Measurements from ENCODE around the gene APLP1.
"Not testable (repeated sequence)": the region's sequence is repeated elsewhere in the genome, so short reads cannot be mapped to it uniquely, and the experiment has no call there.

Gene APLP1

GRCh38 chr19:35852029-35852780 lies 16.2 kb upstream of the APLP1 start, which contains the start of gene NPHS1:
Gene NPHS1, minus strand, starts transcription at chr19:35852504. Its CDS starts 667 bp downstream, at chr19:35851837.
- no peak for DNase-seq (ENCODE audit: low read depth in 2 of 2)

GRCh38 chr19:35853038-35853756 lies 15.2 kb upstream of the APLP1 start:
- no peak for DNase-seq (ENCODE audit: low read depth in 2 of 2)

- DNase-seq (ENCODE audit: low read depth in 2 of 2), result no peak
These were observed 11.7 kb upstream of the APLP1 start, which contains the start of gene KIRREL2 for GRCh38 chr19:35856546-35857149. Gene KIRREL2, plus strand, starts transcription at chr19:35856911. Its CDS starts 209 bp downstream, at chr19:35857120.

GRCh38 chr19:35858311-35858710 lies 10.1 kb upstream of the APLP1 start:
- no peak for DNase-seq (ENCODE audit: low read depth in 2 of 2)

GRCh38 chr19:35859414-35859813 lies 9.0 kb upstream of the APLP1 start:
- no peak for DNase-seq (ENCODE audit: low read depth in 2 of 2)

- DNase-seq (ENCODE audit: low read depth in 2 of 2), result no peak
These were observed 7.9 kb upstream of the APLP1 start for GRCh38 chr19:35860436-35860817.

- no peak for DNase-seq (ENCODE audit: low read depth in 2 of 2)
These were observed 7.3 kb upstream of the APLP1 start for GRCh38 chr19:35860818-35861639.

- DNase-seq (ENCODE audit: low read depth in 2 of 2), result no peak
These were observed 6.7 kb upstream of the APLP1 start for GRCh38 chr19:35861640-35862160.

- DNase-seq (ENCODE audit: low read depth in 2 of 2), result no peak
These were observed 5.8 kb upstream of the APLP1 start for GRCh38 chr19:35862528-35862927.

- DNase-seq (ENCODE audit: low read depth in 2 of 2), result no peak
These were observed 5.4 kb upstream of the APLP1 start for GRCh38 chr19:35863018-35863417.

GRCh38 chr19:35868823-35869326 lies 501 bp downstream of the APLP1 start:
- DNase-seq (ENCODE audit: low read depth in 2 of 2), result no peak

GRCh38 chr19:35869327-35870123 lies 1.2 kb downstream of the APLP1 start:
- peak; percentile 54 to 58 for DNase-seq (ENCODE audit: low read depth in 2 of 2)

- DNase-seq (ENCODE audit: low read depth in 2 of 2), result not testable (repeated sequence)
These were observed 1.9 kb downstream of the APLP1 start for GRCh38 chr19:35870124-35870736.

- DNase-seq (ENCODE audit: low read depth in 2 of 2), result no peak
These were observed 2.4 kb downstream of the APLP1 start for GRCh38 chr19:35870798-35871197.

- no peak for DNase-seq (ENCODE audit: low read depth in 2 of 2)
These were observed 3.2 kb downstream of the APLP1 start for GRCh38 chr19:35871611-35872010.

GRCh38 chr19:35872180-35872579 lies 3.8 kb downstream of the APLP1 start:
- no peak for DNase-seq (ENCODE audit: low read depth in 2 of 2)

- no peak for DNase-seq (ENCODE audit: low read depth in 2 of 2)
These were observed 6.1 kb downstream of the APLP1 start for GRCh38 chr19:35874392-35874930.

GRCh38 chr19:35879068-35879467 lies 10.7 kb downstream of the APLP1 start:
- DNase-seq (ENCODE audit: low read depth in 2 of 2), result no peak

GRCh38 chr19:35879770-35880317 lies 11.5 kb downstream of the APLP1 start:
- DNase-seq (ENCODE audit: low read depth in 2 of 2), result peak in 1 of 2 donors; percentile 29

Measured in stimulated activated CD8-positive, alpha-beta memory T cell treated with anti-CD3 and anti-CD28 coated beads, Interleukin-15, amount 100 ng/mL, for 4 hours (primary cell).